ENCODE measurements around the gene SLC12A8.

SLC12A8 gene

GRCh38 chr3:125148836-125149235, 63.7 kb downstream of the SLC12A8 start:
- H3K18ac ChIP-seq (ENCODE audit: low read length): peak overlapping the region; percentile 85
- peak overlapping the region; percentile 18 for H2BK15ac ChIP-seq (ENCODE audit: low read length)
- H3K79me1 ChIP-seq (ENCODE audit: low read depth, low read length): no peaks in the 10 kb centered on the region
- no peak overlapping the region for H2AFZ ChIP-seq (ENCODE audit: low read length)
- H3K36me3 ChIP-seq (replicated peaks in 1 of 2; ENCODE audit: control insufficient read depth in 2 of 2, insufficient read depth in 2 of 2, low read length in 2 of 2): no peaks in the 10 kb centered on the region
- no peak overlapping the region for H4K8ac ChIP-seq (ENCODE audit: low read depth, low read length)
- H3K9ac ChIP-seq (ENCODE audit: low read depth, low read length, poor library complexity): peak overlapping the region; percentile 79
- H2BK5ac ChIP-seq (ENCODE audit: low read length): peak overlapping the region; percentile 20
- no peak overlapping the region for H3K27ac ChIP-seq (replicated peaks; ENCODE audit: low read length)
- H3K23ac ChIP-seq (ENCODE audit: low read depth, low read length, poor library complexity): peak overlapping the region; percentile 40
- peak overlapping the region in 1 of 2 donors; percentile 24 for H3K4me3 ChIP-seq (ENCODE audit: low read length in 2 of 2)
- peak overlapping the region; percentile 47 for H2BK12ac ChIP-seq (ENCODE audit: low read length)
- H3K4me2 ChIP-seq (ENCODE audit: insufficient read depth, low read length, poor library complexity, severe bottlenecking): no peak overlapping the region
- H2BK120ac ChIP-seq (ENCODE audit: low read depth, low read length): no peak overlapping the region
- no peaks in the 10 kb centered on the region for H3K27me3 ChIP-seq (ENCODE audit: control insufficient read depth in 3 of 3, insufficient read depth in 3 of 3, low read depth in 1 of 3, low read length in 3 of 3)
- DNase-seq (ENCODE audit: low spot score): no peak
- H3K14ac ChIP-seq (ENCODE audit: low read length): peak overlapping the region; percentile 44
- WGBS, 2 donors (ENCODE audit: extremely low coverage in 2 of 2, insufficient read length in 2 of 2, insufficient replicate concordance in 1 of 2): no CpG with 5 or more reads among the region's 17 CpGs
- no peaks in the 10 kb centered on the region for H3K9me3 ChIP-seq (replicated peaks in 1 of 2; ENCODE audit: control insufficient read depth in 2 of 2, insufficient read depth in 1 of 2, low read depth in 1 of 2, low read length in 2 of 2)
- no peak overlapping the region for H3K4ac ChIP-seq (ENCODE audit: low read length)
- H2AK5ac ChIP-seq (ENCODE audit: low read depth, low read length): peak overlapping the region; percentile 64
- H3K4me1 ChIP-seq (ENCODE audit: control insufficient read depth in 2 of 2, insufficient read depth in 1 of 2, low read depth in 1 of 2, low read length in 2 of 2): peaks cover 8 to 12% of the 10 kb centered on the region in 2 donors
- H4K91ac ChIP-seq (ENCODE audit: low read depth, low read length, poor library complexity): peak overlapping the region; percentile 35

- Histone ChIP-seq H4K8ac (ENCODE audit: low read depth, low read length) (no peak overlapping the region), H3K36me3 (replicated peaks in 1 of 2; ENCODE audit: control insufficient read depth in 2 of 2, insufficient read depth in 2 of 2, low read length in 2 of 2) (no peaks in the 10 kb centered on the region), H3K4me3 (ENCODE audit: low read length in 2 of 2) (no peak overlapping the region), H3K4me1 (ENCODE audit: control insufficient read depth in 2 of 2, insufficient read depth in 1 of 2, low read depth in 1 of 2, low read length in 2 of 2) (peaks cover 12 to 19% of the 10 kb centered on the region in 2 donors), H2BK5ac (ENCODE audit: low read length) (peak overlapping the region; percentile 20), H2AK5ac (ENCODE audit: low read depth, low read length) (peak overlapping the region; percentile 64), H3K79me1 (ENCODE audit: low read depth, low read length) (no peaks in the 10 kb centered on the region), H3K4me2 (ENCODE audit: insufficient read depth, low read length, poor library complexity, severe bottlenecking) (no peak overlapping the region), H3K27me3 (ENCODE audit: control insufficient read depth in 3 of 3, insufficient read depth in 3 of 3, low read depth in 1 of 3, low read length in 3 of 3) (no peaks in the 10 kb centered on the region), H3K9ac (ENCODE audit: low read depth, low read length, poor library complexity) (no peak overlapping the region), H2BK120ac (ENCODE audit: low read depth, low read length) (no peak overlapping the region), H2BK15ac (ENCODE audit: low read length) (no peak overlapping the region), H2BK12ac (ENCODE audit: low read length) (peak overlapping the region; percentile 47), H4K91ac (ENCODE audit: low read depth, low read length, poor library complexity) (no peak overlapping the region), H3K4ac (ENCODE audit: low read length) (no peak overlapping the region), H3K18ac (ENCODE audit: low read length) (no peak overlapping the region), H3K27ac (replicated peaks; ENCODE audit: low read length) (no peak overlapping the region), H3K14ac (ENCODE audit: low read length) (no peak overlapping the region), H2AFZ (ENCODE audit: low read length) (no peak overlapping the region), H3K9me3 (replicated peaks in 1 of 2; ENCODE audit: control insufficient read depth in 2 of 2, insufficient read depth in 1 of 2, low read depth in 1 of 2, low read length in 2 of 2) (no peaks in the 10 kb centered on the region), H3K23ac (ENCODE audit: low read depth, low read length, poor library complexity) (no peak overlapping the region)
- WGBS, 2 donors (ENCODE audit: extremely low coverage in 2 of 2, insufficient read length in 2 of 2, insufficient replicate concordance in 1 of 2): no CpG with 5 or more reads among the region's 7 CpGs
- DNase-seq (ENCODE audit: low spot score): no peak
These were observed 64.3 kb downstream of the SLC12A8 start for GRCh38 chr3:125148016-125148812.

- no peaks in the 10 kb centered on the region for H3K27me3 ChIP-seq (ENCODE audit: control insufficient read depth in 3 of 3, insufficient read depth in 3 of 3, low read depth in 1 of 3, low read length in 3 of 3)
- no peak overlapping the region for H2AK5ac ChIP-seq (ENCODE audit: low read depth, low read length)
- H3K27ac ChIP-seq (replicated peaks; ENCODE audit: low read length): no peak overlapping the region
- peaks cover 12 to 22% of the 10 kb centered on the region in 2 donors for H3K4me1 ChIP-seq (ENCODE audit: control insufficient read depth in 2 of 2, insufficient read depth in 1 of 2, low read depth in 1 of 2, low read length in 2 of 2)
- H2BK120ac ChIP-seq (ENCODE audit: low read depth, low read length): no peak overlapping the region
- WGBS, 2 donors (ENCODE audit: extremely low coverage in 2 of 2, insufficient read length in 2 of 2, insufficient replicate concordance in 1 of 2): no CpG with 5 or more reads among the region's 6 CpGs
- H4K8ac ChIP-seq (ENCODE audit: low read depth, low read length): no peak overlapping the region
- no peak overlapping the region for H3K4me3 ChIP-seq (ENCODE audit: low read length in 2 of 2)
- no peak for DNase-seq (ENCODE audit: low spot score)
- no peak overlapping the region for H3K14ac ChIP-seq (ENCODE audit: low read length)
- no peak overlapping the region for H3K23ac ChIP-seq (ENCODE audit: low read depth, low read length, poor library complexity)
- no peak overlapping the region for H2AFZ ChIP-seq (ENCODE audit: low read length)
- H4K91ac ChIP-seq (ENCODE audit: low read depth, low read length, poor library complexity): no peak overlapping the region
- H3K4ac ChIP-seq (ENCODE audit: low read length): no peak overlapping the region
- no peak overlapping the region for H3K18ac ChIP-seq (ENCODE audit: low read length)
- H3K79me1 ChIP-seq (ENCODE audit: low read depth, low read length): no peaks in the 10 kb centered on the region
- no peak overlapping the region for H3K9ac ChIP-seq (ENCODE audit: low read depth, low read length, poor library complexity)
- H3K9me3 ChIP-seq (replicated peaks in 1 of 2; ENCODE audit: control insufficient read depth in 2 of 2, insufficient read depth in 1 of 2, low read depth in 1 of 2, low read length in 2 of 2): peaks cover 0 to 6% of the 10 kb centered on the region in 2 donors
- no peak overlapping the region for H2BK12ac ChIP-seq (ENCODE audit: low read length)
- H3K4me2 ChIP-seq (ENCODE audit: insufficient read depth, low read length, poor library complexity, severe bottlenecking): no peak overlapping the region
- H2BK5ac ChIP-seq (ENCODE audit: low read length): no peak overlapping the region
- no peak overlapping the region for H2BK15ac ChIP-seq (ENCODE audit: low read length)
- H3K36me3 ChIP-seq (replicated peaks in 1 of 2; ENCODE audit: control insufficient read depth in 2 of 2, insufficient read depth in 2 of 2, low read length in 2 of 2): no peaks in the 10 kb centered on the region
These were observed 65.1 kb downstream of the SLC12A8 start for GRCh38 chr3:125147491-125147820.

GRCh38 chr3:125146626-125147490, 65.7 kb downstream of the SLC12A8 start:
- Histone ChIP-seq H3K27me3 (ENCODE audit: control insufficient read depth in 3 of 3, insufficient read depth in 3 of 3, low read depth in 1 of 3, low read length in 3 of 3) (no peaks in the 10 kb centered on the region), H2BK120ac (ENCODE audit: low read depth, low read length) (no peak overlapping the region), H3K9me3 (replicated peaks in 1 of 2; ENCODE audit: control insufficient read depth in 2 of 2, insufficient read depth in 1 of 2, low read depth in 1 of 2, low read length in 2 of 2) (peaks cover 0 to 7% of the 10 kb centered on the region in 2 donors), H2BK12ac (ENCODE audit: low read length) (no peak overlapping the region), H4K91ac (ENCODE audit: low read depth, low read length, poor library complexity) (no peak overlapping the region), H2BK5ac (ENCODE audit: low read length) (no peak overlapping the region), H3K18ac (ENCODE audit: low read length) (no peak overlapping the region), H3K4me3 (ENCODE audit: low read length in 2 of 2) (no peak overlapping the region), H3K4ac (ENCODE audit: low read length) (no peak overlapping the region), H4K8ac (ENCODE audit: low read depth, low read length) (no peak overlapping the region), H3K23ac (ENCODE audit: low read depth, low read length, poor library complexity) (peak overlapping the region; percentile 56), H3K27ac (replicated peaks; ENCODE audit: low read length) (no peak overlapping the region), H3K4me1 (ENCODE audit: control insufficient read depth in 2 of 2, insufficient read depth in 1 of 2, low read depth in 1 of 2, low read length in 2 of 2) (peaks cover 16 to 22% of the 10 kb centered on the region in 2 donors), H3K4me2 (ENCODE audit: insufficient read depth, low read length, poor library complexity, severe bottlenecking) (no peak overlapping the region), H3K79me1 (ENCODE audit: low read depth, low read length) (no peaks in the 10 kb centered on the region), H3K36me3 (replicated peaks in 1 of 2; ENCODE audit: control insufficient read depth in 2 of 2, insufficient read depth in 2 of 2, low read length in 2 of 2) (no peaks in the 10 kb centered on the region), H2AK5ac (ENCODE audit: low read depth, low read length) (no peak overlapping the region), H2BK15ac (ENCODE audit: low read length) (no peak overlapping the region), H3K14ac (ENCODE audit: low read length) (no peak overlapping the region), H3K9ac (ENCODE audit: low read depth, low read length, poor library complexity) (no peak overlapping the region), H2AFZ (ENCODE audit: low read length) (no peak overlapping the region)
- no CpG with 5 or more reads among the region's 22 CpGs for WGBS, 2 donors (ENCODE audit: extremely low coverage in 2 of 2, insufficient read length in 2 of 2, insufficient replicate concordance in 1 of 2)
- no peak for DNase-seq (ENCODE audit: low spot score)

All from neuronal stem cell (in vitro differentiated cells).